ENCODE data around the gene SLC38A6. TPM values are rescaled to one million over a fixed set of nuclear protein-coding genes. Genes with fewer than 3 reads are reported as not detected.

The SLC38A6 gene
- total and polyA plus RNA-seq, 2 experiments from 2014 or later, result 11.9 to 23.2 TPM

Small RNAs within 50 kb of the gene (small RNA-seq; reads per million reads assigned to genes)
- gene RNU6-398P (ENCODE audit: low replicate concordance), result not detected

Other genes starting within 250 kb of the SLC38A6 start
- gene MNAT1, start 246.5 kb upstream of the SLC38A6 start, total RNA-seq (2014; rRNA removed; shearing (Covaris generic)), result 51.6 and 75.3 TPM in 2 replicates
- 83.8 and 85.0 TPM in 2 replicates for gene MNAT1, start 246.5 kb upstream of the SLC38A6 start, polyA plus RNA-seq (2016; fragmentation: Nextera tagmentation; extraction: Ambion mirVana)
- gene TRMT5, start 166 bp upstream of the SLC38A6 start, total RNA-seq (2014; rRNA removed; shearing (Covaris generic)), result 18.4 and 31.9 TPM in 2 replicates
- gene TRMT5, start 166 bp upstream of the SLC38A6 start, polyA plus RNA-seq (2016; fragmentation: Nextera tagmentation; extraction: Ambion mirVana), result 9.6 and 9.8 TPM in 2 replicates